EH (cell line): ENCODE data around the gene HKDC1.
"Not testable (repeated sequence)": the region's sequence is repeated elsewhere in the genome, so short reads cannot be mapped to it uniquely, and the experiment has no call there.

Source experiments
- DNase-seq: peaks from one replicate; pipeline ENCODE4 v3.0.0-alpha.2; 2015; ENCODE audit warnings: low read depth

HKDC1 gene, protein sequence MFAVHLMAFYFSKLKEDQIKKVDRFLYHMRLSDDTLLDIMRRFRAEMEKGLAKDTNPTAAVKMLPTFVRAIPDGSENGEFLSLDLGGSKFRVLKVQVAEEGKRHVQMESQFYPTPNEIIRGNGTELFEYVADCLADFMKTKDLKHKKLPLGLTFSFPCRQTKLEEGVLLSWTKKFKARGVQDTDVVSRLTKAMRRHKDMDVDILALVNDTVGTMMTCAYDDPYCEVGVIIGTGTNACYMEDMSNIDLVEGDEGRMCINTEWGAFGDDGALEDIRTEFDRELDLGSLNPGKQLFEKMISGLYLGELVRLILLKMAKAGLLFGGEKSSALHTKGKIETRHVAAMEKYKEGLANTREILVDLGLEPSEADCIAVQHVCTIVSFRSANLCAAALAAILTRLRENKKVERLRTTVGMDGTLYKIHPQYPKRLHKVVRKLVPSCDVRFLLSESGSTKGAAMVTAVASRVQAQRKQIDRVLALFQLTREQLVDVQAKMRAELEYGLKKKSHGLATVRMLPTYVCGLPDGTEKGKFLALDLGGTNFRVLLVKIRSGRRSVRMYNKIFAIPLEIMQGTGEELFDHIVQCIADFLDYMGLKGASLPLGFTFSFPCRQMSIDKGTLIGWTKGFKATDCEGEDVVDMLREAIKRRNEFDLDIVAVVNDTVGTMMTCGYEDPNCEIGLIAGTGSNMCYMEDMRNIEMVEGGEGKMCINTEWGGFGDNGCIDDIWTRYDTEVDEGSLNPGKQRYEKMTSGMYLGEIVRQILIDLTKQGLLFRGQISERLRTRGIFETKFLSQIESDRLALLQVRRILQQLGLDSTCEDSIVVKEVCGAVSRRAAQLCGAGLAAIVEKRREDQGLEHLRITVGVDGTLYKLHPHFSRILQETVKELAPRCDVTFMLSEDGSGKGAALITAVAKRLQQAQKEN

DNA sequence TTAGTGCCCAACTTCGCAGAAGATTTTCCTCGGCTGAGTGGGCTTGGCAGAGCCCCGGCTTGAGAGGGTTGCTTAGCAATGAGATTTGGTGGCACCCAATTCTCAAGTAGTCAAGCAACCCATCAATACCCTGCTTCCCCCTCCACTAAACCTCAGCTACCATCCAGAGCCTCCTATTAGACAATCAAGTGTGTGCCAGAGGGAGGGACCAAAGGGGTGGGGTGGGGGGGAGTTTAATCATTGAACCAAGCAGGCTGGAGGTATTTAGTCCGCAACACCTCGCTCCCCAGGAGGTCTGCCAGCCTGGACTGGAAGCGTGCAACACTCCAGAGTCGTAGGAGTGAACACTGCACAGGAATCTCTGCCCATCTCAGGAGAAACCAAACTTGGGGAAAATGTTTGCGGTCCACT lies at the start of gene HKDC1:
Gene HKDC1, plus strand, starts transcription at position 292 of the 411 bp plus-strand sequence. Its CDS starts 104 bp downstream, at position 396.
- DNase-seq: no peak

DNA sequence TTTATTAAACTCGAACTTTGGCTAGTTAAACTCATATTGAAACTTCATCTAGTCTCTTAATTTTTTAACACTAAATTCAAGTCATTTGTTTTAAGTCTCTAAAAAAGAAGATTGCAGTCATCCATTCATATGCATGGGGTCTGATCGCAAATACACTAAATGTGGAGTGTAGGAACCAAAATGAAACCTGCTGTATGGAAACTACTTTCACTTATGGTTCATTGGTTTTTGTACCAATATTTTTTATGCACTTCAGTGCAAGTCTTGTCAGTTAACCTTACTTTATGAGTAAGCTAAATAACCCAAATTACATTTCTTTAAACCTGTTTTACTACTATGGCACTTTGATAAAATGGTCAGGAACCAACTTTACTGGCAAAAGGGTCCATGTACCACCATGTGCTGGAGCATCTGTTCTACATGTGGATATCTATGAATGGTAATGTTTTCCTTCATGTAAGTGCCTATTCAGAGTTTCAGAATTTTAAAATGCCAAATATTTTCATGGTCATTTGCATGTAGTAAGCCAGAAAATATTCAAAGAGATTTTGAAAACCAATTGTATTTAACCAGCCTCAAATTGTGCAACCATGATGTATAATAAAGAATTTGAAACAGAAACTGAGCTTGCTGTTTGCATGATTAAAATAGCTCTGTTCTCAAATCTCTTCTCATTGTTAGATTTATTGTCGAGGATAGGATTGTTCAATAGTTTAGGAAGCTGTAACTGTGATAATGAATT lies 47.7 kb upstream of the HKDC1 start:
- DNase-seq: peak; percentile 11

DNA sequence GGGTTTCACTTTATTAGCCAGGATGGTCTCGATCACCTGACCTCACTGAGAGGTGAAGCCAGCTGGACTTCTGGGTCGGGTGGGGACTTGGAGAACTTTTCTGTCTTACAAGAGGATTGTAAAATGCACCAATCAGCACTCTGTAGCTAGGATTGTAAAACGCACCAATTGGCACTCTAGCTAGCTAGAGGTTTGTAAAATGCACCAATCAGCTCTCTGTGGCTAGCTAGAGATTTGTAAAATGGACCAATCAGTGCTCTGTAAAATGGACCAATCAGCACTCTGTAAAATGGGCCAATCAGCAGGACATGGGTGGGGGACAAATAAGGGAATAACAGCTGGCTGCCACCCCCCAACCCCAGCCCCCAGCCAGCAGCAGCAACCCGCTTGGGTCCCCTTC lies 44.8 kb upstream of the HKDC1 start:
- DNase-seq: not testable (repeated sequence)

DNA sequence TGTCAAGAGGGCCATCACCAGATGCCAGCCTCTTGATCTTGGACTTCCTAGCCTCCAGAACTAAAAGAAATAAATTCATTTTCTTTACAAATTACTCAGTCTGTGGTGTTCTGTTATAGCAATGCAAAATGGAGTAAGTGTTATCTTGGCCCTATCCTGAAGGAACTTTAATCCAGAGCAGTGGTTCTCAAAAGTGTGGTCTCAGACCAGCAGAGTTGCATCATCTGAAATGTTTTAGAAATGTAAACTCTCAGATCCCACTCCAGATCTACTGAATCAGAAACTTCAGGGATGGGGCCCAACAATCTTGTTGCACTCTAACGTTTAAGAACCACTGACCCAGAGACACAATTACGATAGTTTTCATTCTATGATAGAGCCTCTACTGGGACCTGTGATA lies 43.3 kb upstream of the HKDC1 start:
- no peak for DNase-seq

DNA sequence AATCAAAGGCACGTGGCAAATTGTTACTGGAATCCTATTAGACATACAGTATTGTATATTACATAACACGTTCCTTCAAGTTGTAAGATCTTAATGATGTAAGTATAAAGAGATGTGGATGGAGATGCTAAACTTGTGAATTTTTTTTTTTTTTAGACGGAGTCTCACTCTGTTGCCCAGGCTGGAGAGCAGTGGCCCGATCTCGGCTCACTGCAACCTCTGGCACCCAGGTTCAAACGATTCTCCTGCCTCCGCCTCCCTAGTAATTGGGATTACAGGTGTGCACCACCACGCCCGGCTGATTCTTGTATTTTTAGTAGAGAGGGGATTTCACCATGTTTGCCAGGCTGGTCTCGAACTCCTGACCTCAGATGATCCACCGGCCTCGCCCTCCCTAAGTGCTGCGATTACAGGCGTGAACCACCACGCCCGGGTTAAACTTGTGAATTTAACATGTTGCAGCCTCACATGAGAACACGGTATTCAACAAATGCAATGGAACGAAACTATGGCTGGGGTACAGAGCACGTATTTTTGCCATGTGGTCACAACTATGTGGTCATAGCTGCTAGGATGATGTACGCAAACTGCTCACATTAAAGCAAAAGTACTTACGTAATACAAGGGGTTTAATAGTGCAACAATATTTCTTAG lies 40.9 kb upstream of the HKDC1 start:
- DNase-seq: no peak

DNA sequence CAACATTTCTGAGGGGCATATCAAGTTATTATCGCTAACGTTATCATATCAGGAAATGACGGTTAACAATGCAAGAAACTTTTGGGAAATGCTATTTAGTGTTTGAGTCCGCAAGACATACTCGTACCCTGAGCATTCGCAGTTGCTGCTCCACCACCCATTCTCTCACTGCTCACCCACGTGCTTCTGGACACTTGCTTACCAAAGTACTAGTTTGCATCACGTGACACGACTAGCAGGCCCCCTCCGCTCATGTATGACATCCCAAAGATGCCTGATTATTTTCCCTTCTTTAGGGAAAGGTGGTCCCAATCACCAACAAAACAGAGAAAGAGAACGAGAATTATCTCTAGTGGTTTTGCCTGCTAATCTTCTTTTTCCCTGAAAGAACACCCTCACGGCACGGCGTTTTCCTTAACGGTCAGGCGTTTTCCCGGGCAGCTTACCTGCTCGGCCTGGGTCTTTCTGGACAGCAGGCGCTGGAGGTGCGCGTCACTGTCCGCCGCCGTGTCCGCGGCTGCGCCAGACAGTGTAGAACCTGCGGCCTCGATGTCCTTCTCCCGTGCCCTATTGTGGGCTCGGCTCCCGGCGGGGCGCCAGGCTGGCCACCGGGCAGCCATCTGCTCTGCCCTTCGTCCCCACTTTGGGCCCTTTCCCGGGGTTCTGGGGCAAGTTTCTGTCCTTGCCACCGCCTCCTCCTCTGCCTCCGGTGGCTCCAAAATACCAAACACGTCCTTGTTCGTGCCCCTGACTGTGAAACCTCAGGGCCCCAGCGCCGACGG lies 40.2 kb upstream of the HKDC1 start, which contains the start of gene SUPV3L1:
Gene SUPV3L1, plus strand, starts transcription at position 492 of the 782 bp plus-strand sequence. Its CDS starts 58 bp downstream, at position 550.
- DNase-seq: peak; percentile 98

DNA sequence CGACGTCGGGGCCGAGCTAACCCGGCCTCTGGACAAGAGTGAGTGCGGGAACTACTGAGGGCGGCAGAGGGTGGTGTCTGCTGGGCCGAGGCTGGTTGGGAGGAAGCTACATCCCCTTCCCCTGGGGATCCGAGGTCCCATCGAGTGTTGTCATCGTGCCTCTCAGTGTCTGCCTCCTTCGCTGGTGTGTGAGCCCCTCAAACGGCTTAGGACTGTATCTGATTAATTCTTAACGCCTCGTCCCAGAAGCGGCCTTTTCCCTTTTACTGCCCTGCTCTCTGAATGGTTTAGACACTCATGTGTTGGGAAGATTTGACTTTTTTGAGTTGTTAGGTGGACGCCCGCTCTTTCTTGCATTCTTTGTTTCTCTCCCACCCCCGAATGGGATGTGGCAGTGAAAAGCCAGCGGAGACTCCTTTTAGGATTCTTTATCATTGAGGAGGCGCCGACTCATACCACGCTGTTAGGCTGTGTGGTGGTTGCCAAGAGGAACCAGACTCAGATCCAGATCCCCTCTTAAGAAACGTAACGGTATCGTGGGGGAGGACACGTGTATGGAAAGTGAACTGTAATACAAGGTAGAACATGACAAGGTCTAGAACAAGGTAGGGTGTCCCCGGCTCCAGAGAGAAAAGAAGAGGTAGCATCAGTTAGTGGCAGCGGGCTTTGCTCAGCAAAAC lies 39.5 kb upstream of the HKDC1 start:
- peak; percentile 30 for DNase-seq

DNA sequence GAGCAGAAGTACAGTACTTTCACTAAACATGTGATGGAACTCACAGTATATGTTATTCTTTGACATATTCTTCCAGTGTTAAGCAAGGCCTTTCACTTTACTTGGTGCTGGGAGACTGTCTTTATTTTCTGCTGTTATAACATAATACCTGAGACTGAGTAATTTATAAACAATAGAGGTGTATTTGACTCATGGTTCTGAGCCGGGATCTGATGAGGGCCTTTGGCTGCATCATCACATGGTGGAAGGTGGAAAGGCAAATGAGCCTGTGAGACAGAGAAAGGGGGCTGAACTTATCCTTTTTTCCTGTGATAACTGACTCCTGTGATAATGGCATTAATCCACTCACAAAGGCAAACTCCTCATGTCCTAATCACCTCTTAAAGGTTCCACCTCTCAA lies 38.7 kb upstream of the HKDC1 start:
- no peak for DNase-seq

DNA sequence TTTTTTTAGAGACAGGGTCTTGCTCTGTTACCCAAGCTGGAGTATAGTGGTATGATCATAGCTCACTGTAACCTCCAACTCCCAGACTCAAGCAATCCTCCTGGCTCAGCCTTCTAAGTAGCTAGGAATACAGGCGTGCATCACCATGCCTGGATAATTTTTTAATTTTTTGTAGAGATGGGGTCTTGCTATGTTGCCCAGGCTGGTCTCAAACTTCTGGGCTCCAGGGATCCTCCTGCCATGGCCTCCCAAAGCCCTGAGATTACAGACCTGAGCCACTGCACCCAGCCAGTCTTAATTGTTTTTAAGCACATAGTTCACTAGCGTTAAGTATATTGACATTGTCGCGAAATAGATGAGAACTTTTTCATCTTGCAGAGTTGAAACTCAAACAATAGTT lies 38.1 kb upstream of the HKDC1 start:
- no peak for DNase-seq

DNA sequence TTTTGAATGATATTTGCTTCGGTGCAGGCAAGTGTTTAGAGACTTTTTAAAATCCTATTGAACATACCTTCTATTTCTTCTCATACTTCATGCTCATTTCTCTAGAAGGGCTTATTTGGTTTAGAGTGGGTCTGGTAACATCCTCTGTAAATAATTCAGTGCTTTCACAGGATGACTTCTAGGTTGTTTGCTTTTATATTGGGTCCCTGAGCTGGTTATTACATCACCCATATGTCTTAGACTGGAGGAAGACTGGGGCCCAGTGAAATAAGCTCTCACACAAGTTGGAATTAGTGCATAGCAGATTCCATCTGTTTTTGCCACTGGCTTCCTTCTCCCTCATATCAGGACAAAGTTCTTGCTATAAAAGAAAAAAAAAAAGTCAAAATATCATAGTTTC lies 33.6 kb upstream of the HKDC1 start:
- DNase-seq: no peak

DNA sequence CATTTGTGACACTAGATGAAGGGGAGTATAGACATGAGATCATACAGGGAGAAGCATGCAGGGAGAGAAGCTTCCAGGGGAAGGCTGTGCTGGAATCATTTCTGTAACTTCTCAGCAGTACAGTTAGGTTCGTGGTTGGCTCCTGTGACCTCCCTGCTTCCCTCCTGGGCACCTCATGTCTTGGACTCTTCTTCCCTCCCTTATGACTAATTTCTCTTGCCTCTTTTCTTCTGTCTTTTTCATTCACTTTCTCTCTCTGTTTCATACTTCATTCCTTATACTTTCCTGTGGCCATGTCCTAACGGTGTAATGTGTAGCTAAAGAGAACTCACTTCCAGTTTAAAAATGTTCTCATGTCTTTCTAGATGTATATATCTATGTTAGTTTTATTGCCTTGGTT lies 19.1 kb upstream of the HKDC1 start:
- DNase-seq: no peak

DNA sequence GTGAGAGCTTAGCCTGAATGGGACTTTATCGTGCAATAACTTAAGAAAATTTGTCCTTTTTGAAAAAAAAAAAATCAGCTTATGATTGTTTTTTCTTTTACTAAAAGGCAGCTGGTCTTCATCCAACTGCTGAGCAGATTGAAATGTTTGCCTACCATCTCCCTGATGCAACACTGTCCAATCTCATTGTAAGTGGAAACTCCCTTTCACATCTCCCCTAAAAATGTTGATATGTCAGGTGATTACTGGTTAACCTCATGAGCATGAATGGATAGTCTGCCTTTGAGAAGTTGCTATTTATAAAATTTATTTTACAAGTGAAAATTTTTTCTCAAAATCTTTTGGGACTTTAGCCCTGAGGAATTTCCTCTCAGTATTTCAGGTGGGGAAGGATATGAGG lies 17.8 kb upstream of the HKDC1 start:
- no peak for DNase-seq

DNA sequence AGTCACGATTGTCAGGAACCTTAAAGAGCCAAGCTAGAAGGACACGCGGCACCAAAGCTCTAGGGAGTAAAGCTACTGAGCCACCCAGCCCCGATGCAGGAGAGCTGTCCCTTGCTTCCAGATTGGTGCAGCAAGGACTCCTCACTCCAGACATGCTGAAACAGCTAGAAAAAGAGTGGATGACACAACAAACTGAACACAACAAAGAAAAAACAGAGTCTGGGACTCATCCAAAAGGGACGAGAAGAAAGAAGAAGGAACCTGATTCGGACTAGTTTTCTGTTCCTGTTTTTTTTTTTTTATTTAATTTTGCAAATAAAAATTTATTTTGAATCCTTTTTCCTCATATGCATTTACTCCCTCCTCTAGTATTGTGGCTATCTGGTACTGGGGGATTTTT lies 11.4 kb upstream of the HKDC1 start:
- no peak for DNase-seq

DNA sequence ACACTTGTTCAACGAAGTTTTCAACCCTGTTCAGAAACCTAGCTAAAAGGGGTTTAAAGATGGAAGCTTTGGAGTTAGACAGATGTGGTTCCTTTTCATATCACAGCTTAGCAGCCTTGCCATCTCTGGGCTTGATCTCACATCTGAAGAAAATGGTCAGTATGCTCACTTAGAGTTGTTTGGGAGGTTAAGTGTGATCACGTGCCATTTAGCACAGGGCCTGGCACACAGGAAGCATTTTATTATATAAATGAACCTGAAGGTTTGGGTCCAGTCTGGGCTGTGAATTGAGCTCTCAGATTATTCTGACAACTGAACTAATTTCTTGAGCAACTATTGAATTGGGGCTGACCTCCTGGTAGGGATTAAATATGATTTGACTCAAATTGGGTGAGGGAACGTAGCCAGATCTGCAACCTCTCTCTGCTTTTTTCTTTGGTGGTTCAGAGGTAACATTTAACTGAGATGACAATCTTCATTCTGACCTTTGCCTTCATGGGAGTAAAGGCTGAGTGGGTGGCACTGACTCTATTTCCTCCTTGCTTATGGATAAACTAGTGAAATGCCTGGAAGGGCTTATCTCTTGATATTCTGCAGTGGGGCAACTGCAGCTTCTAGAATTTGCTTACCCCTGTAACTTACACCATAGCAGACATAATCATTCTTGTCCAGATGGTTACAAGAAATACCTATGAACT lies 10.2 kb upstream of the HKDC1 start:
- DNase-seq: no peak

DNA sequence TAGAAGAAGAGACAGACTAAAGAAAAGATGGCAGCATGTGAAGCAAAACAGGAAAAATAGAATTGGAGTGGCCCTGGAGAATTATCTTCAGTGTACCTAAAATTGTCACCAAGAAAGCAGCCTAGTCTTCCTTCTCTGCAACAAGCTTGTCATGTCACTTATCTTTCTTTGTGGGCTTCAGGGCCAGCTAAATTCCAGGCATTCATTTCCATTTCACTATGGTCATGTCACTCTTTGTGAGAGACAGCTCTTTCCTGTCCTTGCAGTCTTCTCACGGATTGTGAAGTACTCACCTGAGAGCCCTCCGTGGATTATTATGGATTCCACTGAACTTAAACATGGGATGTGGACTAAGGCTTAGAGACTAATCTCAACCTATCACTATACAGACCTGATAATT lies 9.0 kb upstream of the HKDC1 start:
- no peak for DNase-seq

DNA sequence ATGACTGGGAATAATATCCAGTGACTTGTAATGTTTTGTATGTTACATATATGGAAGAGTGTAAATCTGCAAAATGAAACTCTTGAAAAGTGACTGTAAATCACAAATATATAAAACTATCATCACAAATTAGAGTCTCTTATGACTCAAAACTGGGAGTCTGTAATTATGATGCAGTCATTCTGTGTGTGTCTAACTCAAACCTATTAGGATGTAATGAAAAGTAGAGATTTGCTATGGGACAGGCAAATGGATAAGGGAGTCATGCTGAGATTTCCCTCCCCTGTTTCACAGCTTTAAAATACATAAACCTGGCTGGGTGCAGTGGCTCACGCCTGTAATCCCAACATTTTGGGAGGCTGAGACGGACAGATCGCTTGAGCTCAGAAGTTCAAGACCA lies 8.6 kb upstream of the HKDC1 start:
- no peak for DNase-seq

DNA sequence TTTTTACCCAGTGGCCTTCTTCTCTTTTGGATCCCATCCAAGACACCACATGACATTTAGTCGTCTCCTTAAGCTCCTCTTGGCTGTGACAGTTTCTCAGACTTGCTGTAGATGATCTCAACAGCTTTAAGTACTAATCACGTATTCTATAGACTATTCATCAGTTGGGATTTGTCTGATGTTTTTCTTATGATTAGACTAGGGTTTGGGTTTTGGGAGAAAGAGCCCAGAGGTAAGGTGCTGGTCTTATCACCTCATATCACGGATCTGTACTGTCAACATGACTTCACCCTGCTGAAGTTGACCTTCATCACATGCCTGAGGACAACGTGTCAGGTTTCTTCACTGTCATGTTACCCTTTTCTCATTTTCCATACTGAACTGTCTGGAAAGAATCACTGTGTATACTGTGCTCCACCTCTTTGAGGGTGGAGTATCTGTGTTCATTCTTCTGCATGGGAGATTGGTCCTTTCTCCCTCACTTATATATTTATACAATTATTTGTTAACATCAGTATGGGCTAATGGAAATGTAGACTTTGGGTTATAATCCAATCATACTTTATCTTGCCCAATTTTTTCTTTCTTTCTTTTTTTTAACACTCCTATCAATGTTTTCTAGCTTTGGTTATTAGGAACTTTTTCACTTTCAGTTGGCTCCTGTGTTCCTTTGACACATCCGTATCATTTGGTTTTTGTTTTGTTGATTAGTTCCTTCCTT lies 6.4 kb upstream of the HKDC1 start:
- no peak for DNase-seq

DNA sequence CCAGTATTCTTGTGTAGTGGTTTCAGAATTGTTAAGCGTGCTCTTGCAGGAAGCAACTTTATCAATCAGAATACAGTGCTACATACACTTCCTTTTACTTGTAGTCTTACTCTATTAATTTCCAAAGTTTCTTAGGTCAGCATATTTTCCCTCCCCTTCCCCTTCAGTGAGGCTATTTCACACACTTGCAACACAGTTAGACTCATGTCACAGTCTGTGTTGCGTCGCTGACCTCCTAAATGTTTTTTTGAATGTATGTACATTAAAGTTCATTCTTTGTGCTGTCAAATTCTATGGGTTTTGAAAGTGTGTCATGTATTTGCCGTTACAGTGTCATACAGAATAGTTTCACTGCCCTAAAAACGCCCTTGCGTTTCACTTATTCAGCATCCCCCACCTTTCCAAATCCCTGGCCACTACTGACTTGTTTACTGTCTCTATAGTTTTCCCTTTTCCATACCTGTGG lies 5.4 kb upstream of the HKDC1 start:
- no peak for DNase-seq
